ENCODE data around the gene BCL2.

Gene BCL2

DNA sequence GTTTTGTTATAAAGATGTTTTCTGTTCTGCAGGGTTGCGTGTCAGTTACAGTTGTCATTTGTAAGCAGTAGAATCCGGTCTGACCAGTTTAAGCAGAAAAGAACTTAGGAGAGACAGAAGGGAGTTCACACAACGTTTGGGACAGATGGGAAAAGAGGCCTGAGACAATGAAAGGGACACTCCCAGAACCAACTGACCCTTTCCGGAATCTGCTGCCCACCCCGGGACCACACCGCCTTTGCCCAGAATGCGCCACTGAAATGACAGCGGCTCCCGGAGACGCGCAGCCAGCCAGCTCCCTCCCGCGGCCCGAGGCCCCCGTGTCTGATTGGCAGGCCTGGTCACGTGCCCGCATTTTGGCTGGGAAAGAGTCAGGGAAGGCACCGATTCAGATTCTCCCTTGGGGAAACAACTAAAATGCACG, 244.6 kb downstream of the BCL2 start:
- peak; percentile 57 for DNase-seq

DNA sequence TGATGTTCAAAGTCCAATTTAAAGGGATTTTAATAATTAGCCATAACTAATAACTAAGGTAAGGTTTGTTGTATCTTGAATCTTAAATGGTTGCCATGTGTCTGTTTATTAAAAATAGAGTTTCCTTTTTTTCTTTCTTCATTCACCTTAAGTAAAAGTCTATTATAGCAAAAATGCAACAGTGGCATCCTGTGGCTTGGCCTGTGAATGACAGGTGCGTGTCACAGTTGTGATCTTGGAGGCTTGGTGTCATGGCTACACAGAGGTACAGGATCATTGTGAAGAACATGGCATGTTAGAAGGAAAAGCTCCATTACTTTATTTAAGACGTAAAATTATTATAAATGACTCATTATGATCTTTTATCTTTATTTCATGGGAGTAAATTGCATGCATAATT, 246.1 kb downstream of the BCL2 start:
- DNase-seq, result no peak

Measured in NCI-H1694 treated with DMSO at 0.1 percent for 48 hours (cell line).